H1 (cell line): ENCODE results near the gene KRTAP10-2. TPM values are rescaled to one million over a fixed set of nuclear protein-coding genes. Genes with fewer than 3 reads are reported as not detected.

ENCODE experiments used
- CTCF ChIA-PET: fragments of 300-600 bp; sonication (Branson Sonifier 250); formaldehyde crosslinking; loops from one replicate; lab custom pipeline; 2021; ENCODE audit not compliant: partially characterized antibody; lab: Charles Lee
- POLR2A ChIA-PET: fragments of 300-600 bp; sonication (Branson Sonifier 250); formaldehyde crosslinking; loops from one replicate; lab custom pipeline; 2021; ENCODE audit warnings: inconsistent platforms; ENCODE audit not compliant: partially characterized antibody; lab: Charles Lee
- DNase-seq, 2 experiments: peaks; one replicate each; pipeline versions ENCODE4 v3.0.0 to v3.0.0-alpha.2; 2010 to 2022; ENCODE audit warnings: low spot score in 2 of 2, low read depth in 1 of 2, mixed read lengths in 1 of 2
- FAIRE-seq: peaks from 2 replicates; lab custom pipeline; 2011; peaks lifted over from hg19 to GRCh38; lab: Jason Lieb, UNC
- H2AFZ ChIP-seq: 2 replicates; pipeline ENCODE4 v1.8.1; 2012; ENCODE audit warnings: low read length, inconsistent platforms
- H2AK5ac ChIP-seq: 2 replicates; pipeline ENCODE4 v1.6.1; 2013; ENCODE audit warnings: low read depth, low read length
- H2BK120ac ChIP-seq: replicated peaks from 2 replicates; pipeline ENCODE3; 2013; ENCODE audit warnings: low read depth, low read length, inconsistent platforms
- H2BK12ac ChIP-seq: 2 replicates; pipeline ENCODE4 v1.6.1; 2013; ENCODE audit warnings: low read depth, low read length
- H2BK15ac ChIP-seq: 2 replicates; pipeline ENCODE4 v1.6.1; 2013; ENCODE audit warnings: low read length
- H2BK20ac ChIP-seq: 2 replicates; pipeline ENCODE4 v1.6.1; 2013; ENCODE audit warnings: low read length
- H2BK5ac ChIP-seq: 2 replicates; pipeline ENCODE4 v1.6.1; 2013; ENCODE audit warnings: low read depth, low read length
- H3K14ac ChIP-seq: 2 replicates; pipeline ENCODE4 v1.6.1; 2013; ENCODE audit warnings: inconsistent platforms; ENCODE audit not compliant: insufficient read length
- H3K18ac ChIP-seq: 2 replicates; pipeline ENCODE4 v1.6.1; 2013; ENCODE audit warnings: low read length; ENCODE audit errors: extremely low read depth
- H3K23ac ChIP-seq: 2 replicates; pipeline ENCODE4 v1.6.1; 2013; ENCODE audit warnings: inconsistent platforms; ENCODE audit not compliant: insufficient read length
- H3K23me2 ChIP-seq: 2 replicates; pipeline ENCODE4 v1.6.1; 2013; ENCODE audit warnings: low read depth, low read length
- H3K27ac ChIP-seq: 2 replicates; pipeline ENCODE4 v1.6.1; 2011; ENCODE audit warnings: low read depth, low read length, inconsistent platforms
- H3K27me3 ChIP-seq, 4 experiments: replicated peaks in 1 of 4; 1 replicate in 1 of 4; 2 replicates in 3 of 4; pipeline versions ENCODE4 v1.6.1 to v1.8.1; 2011 to 2013; ENCODE audit warnings: low read length in 3 of 4, mild to moderate bottlenecking in 3 of 4, inconsistent platforms in 2 of 4, mixed read lengths in 2 of 4, moderate library complexity in 1 of 4; ENCODE audit not compliant: control insufficient read depth in 3 of 4, insufficient read depth in 3 of 4; ENCODE audit errors: extremely low read depth in 1 of 4
- H3K36me3 ChIP-seq, 4 experiments: 2 replicates each; pipeline versions ENCODE4 v1.6.1 to v1.8.1; 2011 to 2013; ENCODE audit warnings: mild to moderate bottlenecking in 4 of 4, low read length in 3 of 4, moderate library complexity in 2 of 4, control low read depth in 1 of 4, inconsistent platforms in 1 of 4; ENCODE audit not compliant: insufficient read depth in 4 of 4, control insufficient read depth in 2 of 4
- H3K4ac ChIP-seq: replicated peaks from 2 replicates; pipeline ENCODE3; 2013; ENCODE audit warnings: low read length, low read depth, mixed read lengths, inconsistent platforms; ENCODE audit not compliant: insufficient read length
- H3K4me1 ChIP-seq, 4 experiments: replicated peaks in 1 of 4; 1 replicate in 1 of 4; 2 replicates in 3 of 4; pipeline versions ENCODE4 v1.6.1 to v1.8.1; 2011 to 2013; ENCODE audit warnings: low read length in 3 of 4, inconsistent platforms in 2 of 4, mixed read lengths in 1 of 4; ENCODE audit not compliant: insufficient read depth in 4 of 4, control insufficient read depth in 3 of 4
- H3K4me2 ChIP-seq, 2 experiments: 2 replicates each; pipeline versions ENCODE4 v1.6.1 to v1.8.1; 2011 to 2013; ENCODE audit warnings: low read depth in 2 of 2, low read length in 2 of 2, control low read depth in 1 of 2, inconsistent platforms in 1 of 2, mild to moderate bottlenecking in 1 of 2; ENCODE audit not compliant: insufficient read depth in 1 of 2
- H3K4me3 ChIP-seq, 4 experiments: fragments of 200-600, 300-600 bp in 1 of 4; sonication (generic), shearing (Covaris generic), sonication (Bioruptor Twin) in 1 of 4; 2 replicates each; pipeline versions ENCODE4 v1.5.1 to v1.8.1; 2011 to 2016; ENCODE audit warnings: low read length in 4 of 4, low read depth in 3 of 4, control low read depth in 2 of 4, inconsistent platforms in 2 of 4, mild to moderate bottlenecking in 2 of 4, mixed read lengths in 1 of 4, moderate library complexity in 1 of 4; ENCODE audit not compliant: insufficient read depth in 2 of 4; ENCODE audit errors: extremely low read depth in 1 of 4
- H3K56ac ChIP-seq: replicated peaks from 2 replicates; pipeline ENCODE3; 2013; ENCODE audit warnings: low read depth, mild to moderate bottlenecking, mixed read lengths, low read length, inconsistent platforms; ENCODE audit not compliant: insufficient read length
- H3K79me1 ChIP-seq: 2 replicates; pipeline ENCODE4 v1.6.1; 2013; ENCODE audit warnings: low read depth, low read length, control low read depth
- H3K79me2 ChIP-seq, 2 experiments: 2 replicates each; pipeline versions ENCODE4 v1.6.1 to v1.8.1; 2012 to 2013; ENCODE audit warnings: low read length in 2 of 2, mild to moderate bottlenecking in 2 of 2, inconsistent platforms in 1 of 2; ENCODE audit not compliant: insufficient read depth in 2 of 2, control insufficient read depth in 1 of 2
- H3K9ac ChIP-seq, 4 experiments: replicated peaks in 1 of 4; 1 replicate in 1 of 4; 2 replicates in 3 of 4; pipeline versions ENCODE4 v1.6.1 to v1.8.1; 2011 to 2013; ENCODE audit warnings: low read depth in 3 of 4, low read length in 3 of 4, control low read depth in 2 of 4, mild to moderate bottlenecking in 2 of 4, moderate library complexity in 2 of 4, inconsistent platforms in 1 of 4; ENCODE audit errors: extremely low read depth in 1 of 4
- H3K9me3 ChIP-seq, 2 experiments: 2 replicates each; pipeline versions ENCODE4 v1.6.1 to v1.8.1; 2012 to 2013; ENCODE audit warnings: mild to moderate bottlenecking in 2 of 2, moderate library complexity in 2 of 2, control low read depth in 1 of 2, inconsistent platforms in 1 of 2, low read depth in 1 of 2, low read length in 1 of 2, mixed read lengths in 1 of 2; ENCODE audit not compliant: insufficient read depth in 2 of 2
- H4K20me1 ChIP-seq, 2 experiments: replicated peaks in 1 of 2; 2 replicates each; pipeline versions ENCODE3 to v1.8.1; 2011 to 2013; ENCODE audit warnings: inconsistent platforms in 2 of 2, low read length in 2 of 2, mild to moderate bottlenecking in 1 of 2; ENCODE audit not compliant: insufficient read depth in 2 of 2, control insufficient read depth in 1 of 2
- H4K5ac ChIP-seq: 2 replicates; pipeline ENCODE4 v1.6.1; 2013; ENCODE audit warnings: low read length, low read depth, mixed read lengths, inconsistent platforms; ENCODE audit not compliant: insufficient read length
- H4K8ac ChIP-seq: 2 replicates; pipeline ENCODE4 v1.8.0; 2013; ENCODE audit warnings: mild to moderate bottlenecking, moderate library complexity, low read length, inconsistent platforms; ENCODE audit not compliant: insufficient read depth; ENCODE audit errors: extremely low read depth
- H4K91ac ChIP-seq: replicated peaks from 2 replicates; pipeline ENCODE3; 2013; ENCODE audit warnings: low read length, mixed read lengths, inconsistent platforms; ENCODE audit not compliant: insufficient read length
- ATF2 ChIP-seq: IDR thresholded peaks from 2 replicates; pipeline ENCODE4 v1.6.1; 2012; ENCODE audit warnings: low read length, inconsistent platforms
- CBX5 ChIP-seq: fragments of 300-800, 300-1000 bp; sonication (generic); IDR thresholded peaks from 2 replicates; pipeline ENCODE4 v1.7.1; 2016; ENCODE audit warnings: antibody characterized with exemption, low read length, low read depth
- FOSL1 ChIP-seq: IDR thresholded peaks from 2 replicates; pipeline ENCODE4 v1.6.1; 2011; ENCODE audit warnings: mild to moderate bottlenecking, low read depth, low read length, moderate library complexity; ENCODE audit not compliant: insufficient read depth
- HDAC6 ChIP-seq: IDR thresholded peaks from one replicate; pipeline ENCODE4 v1.7.1; 2012; ENCODE audit warnings: low read depth, mild to moderate bottlenecking, inconsistent platforms, low read length, moderate library complexity
- MAX ChIP-seq: IDR thresholded peaks from 2 replicates; pipeline ENCODE4 v1.6.1; 2012; ENCODE audit warnings: inconsistent platforms
- POLR2AphosphoS5 ChIP-seq: IDR thresholded peaks from 2 replicates; pipeline ENCODE4 v1.6.1; 2011; ENCODE audit warnings: low read depth, low read length
- RXRA ChIP-seq: IDR thresholded peaks from 2 replicates; pipeline ENCODE4 v1.6.1; 2011; ENCODE audit warnings: low read depth, mild to moderate bottlenecking, low read length, moderate library complexity; ENCODE audit not compliant: insufficient read depth
- SIRT6 ChIP-seq: IDR thresholded peaks from one replicate; pipeline ENCODE4 v1.7.1; 2012; ENCODE audit warnings: low read length, inconsistent platforms
- SUZ12 ChIP-seq: fragments of 200-600 bp; sonication (generic); IDR thresholded peaks from 2 replicates; pipeline ENCODE4 v1.6.1; 2012; ENCODE audit warnings: mild to moderate bottlenecking, inconsistent platforms, low read length, moderate library complexity, mixed read lengths
- TAF1 ChIP-seq: IDR thresholded peaks from 2 replicates; pipeline ENCODE4 v1.6.1; 2011; ENCODE audit warnings: mild to moderate bottlenecking, low read depth, low read length
- TAF7 ChIP-seq: optimal IDR thresholded peaks from 2 replicates; pipeline ENCODE3; 2011; ENCODE audit warnings: low read depth, mild to moderate bottlenecking, inconsistent platforms, low read length, moderate library complexity, borderline replicate concordance
- WGBS, 2 experiments: shearing (Covaris generic) in 1 of 2; methylation state at CpG; one replicate each; pipeline versions ENCODE4 v1.1.6 to v1.1.7; 2013 to 2015; ENCODE audit warnings: low lambda C conversion rate in 2 of 2, mixed read lengths in 2 of 2, inconsistent platforms in 1 of 2, low coverage in 1 of 2, missing lambda C conversion rate in 1 of 2; ENCODE audit not compliant: insufficient replicate concordance in 2 of 2, insufficient coverage in 1 of 2, insufficient read length in 1 of 2; ENCODE audit errors: extremely low coverage in 1 of 2, missing lambda C conversion rate in 1 of 2; 5-methylcytosine and 5-hydroxymethylcytosine counted together
- polyA plus RNA-seq, 7 experiments: library from polyadenylated mRNA; depleted of rRNA in 3 of 7; stranded (reverse) in 5 of 7; unstranded in 2 of 7; fragments of >200 nt in 5 of 7; fragments of 200-250 nt in 2 of 7; gene quantifications; 1 replicate in 5 of 7; 2 replicates in 1 of 7; 4 replicates in 1 of 7; pipeline versions ENCODE4 v1.2.1 to v1.2.3, GENCODE V29; 2011 to 2013; ENCODE audit warnings: missing spikeins in 2 of 7, mixed read lengths in 2 of 7
- total RNA-seq: library from RNA; stranded (reverse); fragmentation: NEBNext Ultra II Directional; extraction: Animal tissue kit (Norgen Biotek cat#: 25700); gene quantifications from 2 replicates; pipeline ENCODE4 v1.2.1, GENCODE V29; 2021

Gene KRTAP10-2
- total and polyA plus RNA-seq, 2 of the 8 experiments (the other 6 are each of a cell fraction or from before 2014, with no cell fraction given), result 0.11 TPM; not detected in 1

- no peak overlapping the region for H2BK5ac ChIP-seq
- H3K27me3 ChIP-seq, result no peaks in the 10 kb centered on the region; a peak in 1 of 7 replicates
- POLR2A ChIA-PET, result interaction anchor here (0.9 kb wide), 1 partner anchor 122 kb away, joined by 4 read pairs; no protein-coding TSS in a partner anchor
- TF ChIP-seq RXRA (no peak), TAF7 (no peak), ATF2 (no peak), CBX5 (no peak), POLR2AphosphoS5 (no peak), SUZ12 (no peak), FOSL1 (no peak), MAX (no peak), TAF1 (no peak), SIRT6 (no peak), HDAC6 (no peak)
These were observed 21.8 kb upstream of the KRTAP10-2 start for GRCh38 chr21:44572959-44573583.

More at GRCh38 chr21:44572959-44573583, 21.8 kb upstream of the KRTAP10-2 start:
- FAIRE-seq (no peak), DNase-seq (peak in 1 of 2 experiments; percentile 35)
- no peak overlapping the region for H4K8ac ChIP-seq
- H3K9ac ChIP-seq, result no peak overlapping the region
- H3K79me1 ChIP-seq, result no peaks in the 10 kb centered on the region
- H4K91ac ChIP-seq, result no peak overlapping the region
- H2AK5ac ChIP-seq, result no peak overlapping the region
- 88% methylated on average over 15 of the region's 15 CpGs; no CpG with 5 or more reads in 1 of the 2 experiments for whole genome bisulfite sequencing, 2 experiments
- no peak overlapping the region for H3K4me3 ChIP-seq
- no peak overlapping the region for H2BK12ac ChIP-seq
- no peak overlapping the region for H2BK20ac ChIP-seq
- CTCF ChIA-PET, result interaction anchor here (0.9 to 1.7 kb wide), 3 partner anchors 20 to 221 kb away, joined by 3 to 4 read pairs (median 3); no protein-coding TSS in a partner anchor
- no peak overlapping the region for H3K56ac ChIP-seq
- H3K23me2 ChIP-seq, result no peaks in the 10 kb centered on the region; the same call in 1 of the 2 replicates
- H3K4me2 ChIP-seq, result no peak overlapping the region
- H3K4ac ChIP-seq, result no peak overlapping the region
- H4K5ac ChIP-seq, result no peak overlapping the region
- no peak overlapping the region for H2AFZ ChIP-seq
- H3K23ac ChIP-seq, result no peak overlapping the region
- 0 out of 2 replicates have a peak overlapping the region, but pooled peaks have one; percentile 5 for H2BK15ac ChIP-seq
- no peaks in the 10 kb centered on the region for H3K79me2 ChIP-seq
- no peak overlapping the region for H3K14ac ChIP-seq
- no peak overlapping the region; the same call in 1 of the 2 replicates for H3K27ac ChIP-seq
- no peak overlapping the region for H2BK120ac ChIP-seq
- H4K20me1 ChIP-seq, result no peaks in the 10 kb centered on the region
- H3K36me3 ChIP-seq, result no peaks in the 10 kb centered on the region
- peaks cover 0 to 11% (median 0%) of the 10 kb centered on the region in 4 experiments; a peak in 1 of 7 replicates for H3K4me1 ChIP-seq
- peaks cover 13% of the 10 kb centered on the region in 2 experiments; a peak in 3 of 4 replicates for H3K9me3 ChIP-seq
- H3K18ac ChIP-seq, result no peak overlapping the region
